Kidney epithelial cell (primary cell): ENCODE data around the gene DLG1. TPM values are rescaled to one million over a fixed set of nuclear protein-coding genes. Genes with fewer than 3 reads are reported as not detected.

Experiments
- DNase-seq: peaks from one replicate; pipeline ENCODE4 v3.0.0-alpha.2; 2010; ENCODE audit warnings: low read depth
- H3K27me3 ChIP-seq: 2 replicates; pipeline ENCODE4 v1.6.0; 2011; ENCODE audit warnings: low read length; ENCODE audit not compliant: control insufficient read depth, insufficient read depth
- H3K36me3 ChIP-seq: 2 replicates; pipeline ENCODE4 v1.5.1; 2011; ENCODE audit warnings: low read length; ENCODE audit not compliant: control insufficient read depth, insufficient read depth
- H3K4me3 ChIP-seq: 2 replicates; pipeline ENCODE4 v1.5.1; 2011; ENCODE audit warnings: low read depth, mild to moderate bottlenecking, control low read depth, low read length
- CTCF ChIP-seq: IDR thresholded peaks from 2 replicates; pipeline ENCODE4 v1.5.1; 2011; ENCODE audit warnings: mild to moderate bottlenecking, moderate library complexity, low read length, control low read depth, inconsistent platforms; ENCODE audit not compliant: insufficient read depth, poor library complexity, severe bottlenecking
- total RNA-seq: library from RNA; depleted of rRNA; stranded (reverse); fragments of >200 nt; gene quantifications from 2 replicates; pipeline ENCODE4 v1.2.3, GENCODE V29; 2015

The DLG1 gene
- total RNA-seq, 1 donor from 2014 or later, result 127 TPM

- DNase-seq, result no peak
- Histone ChIP-seq H3K27me3 (no peaks in the 10 kb centered on the region), H3K4me3 (no peak overlapping the region), H3K36me3 (no peaks in the 10 kb centered on the region)
- TF ChIP-seq CTCF, result no peak
These were observed 247.9 kb downstream of the DLG1 start for GRCh38 chr3:197050511-197050910.

DNA sequence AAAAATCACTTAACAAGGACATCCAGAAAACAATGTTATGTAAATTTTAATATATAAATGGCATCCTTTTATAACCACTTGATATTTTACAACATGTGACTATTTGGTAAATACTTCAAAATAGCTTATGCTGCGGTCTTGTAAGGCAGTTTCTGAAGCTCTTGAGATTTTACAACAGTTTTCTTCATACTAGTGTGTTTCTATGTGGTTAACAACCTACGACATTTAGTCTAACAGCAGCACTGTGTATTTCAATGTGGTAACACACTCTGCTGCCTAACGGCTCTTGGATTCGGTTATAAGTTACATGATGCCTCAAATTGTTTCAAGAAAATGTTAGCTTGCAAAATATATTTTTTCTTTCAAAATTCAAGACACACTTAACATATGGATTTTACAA is 255.9 kb downstream of the DLG1 start:
- DNase-seq, result no peak
- no peak overlapping the region for H3K4me3 ChIP-seq
- TF ChIP-seq CTCF, result no peak
- no peaks in the 10 kb centered on the region for H3K36me3 ChIP-seq
- H3K27me3 ChIP-seq, result no peaks in the 10 kb centered on the region

- H3K27me3 ChIP-seq, result no peaks in the 10 kb centered on the region
- H3K36me3 ChIP-seq, result no peaks in the 10 kb centered on the region
- no peak for TF ChIP-seq CTCF
- no peak overlapping the region for H3K4me3 ChIP-seq
- no peak for DNase-seq
These were observed 256.4 kb downstream of the DLG1 start for GRCh38 chr3:197041875-197042488.

DNA sequence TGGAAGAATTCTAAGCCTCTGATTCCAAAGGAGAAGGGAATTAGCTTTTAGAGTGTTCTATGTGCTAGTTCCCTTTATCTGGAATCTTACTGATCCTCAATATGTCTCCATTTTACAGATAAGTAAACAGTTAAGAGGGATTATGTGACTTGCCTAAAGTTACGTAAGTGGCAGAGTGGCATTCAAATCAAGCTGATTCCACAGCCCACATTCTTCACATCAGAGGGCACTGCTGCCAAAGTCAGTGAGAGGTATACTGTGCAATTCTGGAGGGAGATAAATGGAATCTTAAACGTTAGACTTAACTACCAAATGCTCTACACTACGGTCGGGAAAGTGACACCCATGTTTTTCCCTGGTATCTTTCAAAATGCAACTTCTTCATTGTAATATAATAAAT is 257.8 kb downstream of the DLG1 start:
- TF ChIP-seq CTCF, result no peak
- Histone ChIP-seq H3K36me3 (no peaks in the 10 kb centered on the region), H3K27me3 (peaks cover 6% of the 10 kb centered on the region), H3K4me3 (no peak overlapping the region)
- no peak for DNase-seq

DNA sequence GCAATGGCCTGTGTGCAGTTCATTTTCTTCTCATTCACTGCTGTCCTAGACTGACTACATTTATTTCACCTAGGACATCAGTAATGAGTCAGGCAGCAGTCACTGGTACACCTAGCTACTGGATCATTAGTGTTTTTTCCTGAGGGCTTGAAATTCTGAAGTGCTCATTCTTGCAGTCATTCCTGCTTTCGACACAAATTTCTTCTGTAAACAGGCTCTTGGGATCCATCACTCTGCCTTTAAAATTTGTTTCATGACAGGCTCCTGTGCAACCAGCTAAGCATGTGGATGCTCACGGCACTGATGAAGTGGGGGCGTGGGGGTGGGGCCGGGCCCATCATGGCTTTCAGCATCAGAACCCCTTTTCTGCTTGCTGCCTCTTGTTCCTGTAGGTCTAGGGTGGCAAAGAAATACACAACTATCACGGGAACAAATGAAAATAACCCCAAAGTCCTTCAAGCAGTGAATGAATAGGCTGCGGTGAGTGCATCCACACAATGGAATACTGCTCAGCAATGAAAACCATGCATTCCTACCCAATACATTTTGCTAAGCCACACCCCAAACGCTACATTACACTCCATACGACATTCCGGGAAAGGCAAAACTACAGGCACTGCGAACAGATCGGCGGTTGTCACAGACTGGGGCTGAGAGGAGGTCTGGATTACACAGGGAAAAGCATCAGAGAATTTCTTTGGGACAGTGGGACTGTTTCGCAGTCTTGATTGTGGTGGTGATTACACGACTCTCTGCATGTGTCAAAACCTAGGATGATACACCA is 259.5 kb downstream of the DLG1 start:
- H3K27me3 ChIP-seq, result peaks cover 6% of the 10 kb centered on the region
- no peak overlapping the region for H3K4me3 ChIP-seq
- H3K36me3 ChIP-seq, result no peaks in the 10 kb centered on the region
- DNase-seq, result no peak
- TF ChIP-seq CTCF, result no peak
